ENCODE results near the gene IL1R2. TPM values are rescaled to one million over a fixed set of nuclear protein-coding genes. Genes with fewer than 3 reads are reported as not detected.

Gene IL1R2
- polyA plus RNA-seq, 2 of the 4 experiments (the other 2 are of a cell fraction) = 0.83 to 1.7 TPM

GRCh38 chr2:101951296-101951695 lies 40.5 kb upstream of the IL1R2 start:
- 7% methylated on average over 1 of the region's 1 CpG for WGBS (ENCODE audit: missing lambda C conversion rate)
- no peak for FAIRE-seq
- TF ChIP-seq RARB (CRISPR knock-in tag; IDR thresholded peaks at IDR 0.05) (no peak), GATA3 (IDR thresholded peaks at IDR 0.05; ENCODE audit: borderline replicate concordance) (no peak), USF2 (IDR thresholded peaks at IDR 0.05) (no peak), NPAS2 (CRISPR knock-in tag; IDR thresholded peaks at IDR 0.05; ENCODE audit: borderline replicate concordance) (no peak), PHF8 (IDR thresholded peaks at IDR 0.05; ENCODE audit: borderline replicate concordance, low read depth) (no peak), RAD21 (conservative IDR thresholded peaks at IDR 0.05 in 1 of 2, IDR thresholded peaks at IDR 0.05 in 1 of 2) (no peak), BCL3 (IDR thresholded peaks at IDR 0.05) (no peak), PBX3 (IDR thresholded peaks at IDR 0.05) (no peak), HMGXB4 (CRISPR knock-in tag; IDR thresholded peaks at IDR 0.05; ENCODE audit: borderline replicate concordance) (no peak), FOSL2 (IDR thresholded peaks at IDR 0.05) (no peak), FOSL2 (CRISPR knock-in tag; IDR thresholded peaks at IDR 0.05) (no peak), RFX5 (IDR thresholded peaks at IDR 0.05) (no peak), CHD4 (IDR thresholded peaks at IDR 0.05; ENCODE audit: borderline replicate concordance) (no peak), CTCF (IDR thresholded peaks at IDR 0.05) (no peak), HOXA7 (CRISPR knock-in tag; IDR thresholded peaks at IDR 0.05) (no peak)
- no peak for ATAC-seq
- Histone ChIP-seq H3K27ac (no peak overlapping the region), H3K4me2 (no peak overlapping the region), H3K9me3 (no peaks in the 10 kb centered on the region), H3K4me1 (no peaks in the 10 kb centered on the region), H3K4me3 (no peak overlapping the region)
- ChIA-PET CTCF (no interaction called here), POLR2A (no interaction called here)
- DNase-seq (ENCODE audit: low read depth in 1 of 2, low spot score in 1 of 2) = no peak

- ATAC-seq (no peak), DNase-seq (ENCODE audit: low read depth in 1 of 2, low spot score in 1 of 2) (no peak), FAIRE-seq (no peak)
- 85% methylated on average over 1 of the region's 1 CpG for WGBS (ENCODE audit: missing lambda C conversion rate)
- TF ChIP-seq CEBPB (IDR thresholded peaks at IDR 0.05) (no peak), MYC (IDR thresholded peaks at IDR 0.05; ENCODE audit: borderline replicate concordance, low read length) (no peak), PBX3 (IDR thresholded peaks at IDR 0.05) (no peak), PHF8 (IDR thresholded peaks at IDR 0.05; ENCODE audit: borderline replicate concordance, low read depth) (no peak), CHD2 (IDR thresholded peaks at IDR 0.05; ENCODE audit: low read length, partially characterized antibody) (no peak), JUNB (IDR thresholded peaks at IDR 0.05) (no peak), HES2 (IDR thresholded peaks at IDR 0.05) (no peak), ATOH8 (CRISPR knock-in tag; IDR thresholded peaks at IDR 0.05; ENCODE audit: low read depth) (no peak), RAD21 (conservative IDR thresholded peaks at IDR 0.05 in 1 of 2, IDR thresholded peaks at IDR 0.05 in 1 of 2) (no peak), CBX2 (IDR thresholded peaks at IDR 0.05; ENCODE audit: borderline replicate concordance, low read depth) (no peak)
- no peaks in the 10 kb centered on the region for H3K4me1 ChIP-seq
- no peak overlapping the region for H3K4me3 ChIP-seq
- no peak overlapping the region for H3K27ac ChIP-seq
- ChIA-PET CTCF (no interaction called here), POLR2A (no interaction called here)
- no peak overlapping the region for H3K4me2 ChIP-seq
- H3K9me3 ChIP-seq = no peaks in the 10 kb centered on the region
Observed at GRCh38 chr2:101952551-101952950, 39.2 kb upstream of the IL1R2 start.
